Inflammatory macrophage treated with lipopolysaccharide for 1 hour (primary cell): ENCODE measurements around the gene CDYL.

Source experiments
- DNase-seq, 2 donors: peaks; one replicate each; pipeline ENCODE4 v3.0.0-alpha.2; 2020 to 2022

The CDYL gene

DNA sequence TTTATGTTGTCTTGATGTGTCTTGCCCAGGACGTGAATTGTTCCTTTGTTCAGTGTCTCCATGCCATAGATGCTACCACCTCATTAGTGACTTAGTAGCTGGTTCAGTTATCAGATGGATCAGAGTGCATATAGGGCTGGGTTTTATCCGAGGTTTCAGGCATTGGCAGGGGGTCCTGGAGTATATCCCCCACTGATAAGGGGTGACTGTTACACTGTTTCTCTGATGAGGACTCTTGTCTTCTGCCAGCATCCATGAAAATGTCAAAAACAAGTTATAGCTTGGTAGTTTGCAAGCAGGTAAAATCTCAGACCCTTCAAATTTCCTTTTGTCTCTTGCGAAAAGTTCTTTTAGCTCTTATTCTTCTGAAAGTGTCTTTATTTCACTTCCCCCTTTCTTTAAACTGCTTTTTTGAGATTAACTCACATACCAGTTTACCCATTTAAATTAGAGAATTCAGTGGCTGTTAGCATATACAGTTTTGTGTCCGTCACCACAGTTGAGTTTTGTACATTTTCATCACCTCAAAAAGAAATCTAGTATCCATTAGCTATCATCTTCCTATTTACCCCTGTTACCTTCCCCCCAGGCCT lies 109.2 kb downstream of the CDYL start:
- no peak for DNase-seq

DNA sequence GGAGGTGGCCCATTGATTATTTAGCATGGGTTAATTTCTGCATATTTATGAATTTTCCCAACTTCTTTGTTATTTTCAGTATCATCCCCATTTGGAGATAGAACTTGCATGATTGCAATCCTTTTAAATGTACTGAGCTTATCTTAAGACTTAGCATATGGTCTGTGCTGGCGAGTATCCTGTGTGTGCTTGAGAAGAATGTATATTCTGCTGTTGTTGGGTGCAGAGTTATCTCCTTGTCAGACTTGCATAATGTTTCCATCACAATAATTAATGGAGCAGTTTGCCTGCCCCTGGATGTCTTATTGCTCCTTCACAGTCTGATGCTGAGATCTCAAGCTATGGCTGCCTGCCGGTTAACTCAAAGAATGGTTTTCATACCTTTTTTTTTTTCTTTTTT lies 112.6 kb downstream of the CDYL start:
- DNase-seq: no peak

DNA sequence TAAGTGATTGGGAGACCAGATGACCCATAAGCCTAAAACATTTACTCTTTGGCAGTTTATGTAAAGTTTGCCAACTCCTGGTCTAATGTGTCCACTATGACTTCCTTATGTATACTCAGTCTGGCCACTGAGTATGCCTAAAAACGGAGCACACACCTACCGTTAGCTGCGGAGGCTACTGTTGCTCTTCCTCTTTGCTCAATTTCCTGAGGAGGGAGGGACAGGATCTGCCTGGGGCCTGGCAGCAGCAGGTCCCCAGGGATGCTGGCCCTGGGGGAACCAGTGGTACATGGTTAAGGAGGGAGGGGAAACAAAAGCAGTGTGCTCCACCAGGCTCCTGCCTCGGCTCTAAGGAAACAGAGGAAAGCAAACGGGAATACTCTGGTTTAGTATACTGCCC lies 113.5 kb downstream of the CDYL start:
- DNase-seq: peak in 1 of 2 donors; percentile 17

DNA sequence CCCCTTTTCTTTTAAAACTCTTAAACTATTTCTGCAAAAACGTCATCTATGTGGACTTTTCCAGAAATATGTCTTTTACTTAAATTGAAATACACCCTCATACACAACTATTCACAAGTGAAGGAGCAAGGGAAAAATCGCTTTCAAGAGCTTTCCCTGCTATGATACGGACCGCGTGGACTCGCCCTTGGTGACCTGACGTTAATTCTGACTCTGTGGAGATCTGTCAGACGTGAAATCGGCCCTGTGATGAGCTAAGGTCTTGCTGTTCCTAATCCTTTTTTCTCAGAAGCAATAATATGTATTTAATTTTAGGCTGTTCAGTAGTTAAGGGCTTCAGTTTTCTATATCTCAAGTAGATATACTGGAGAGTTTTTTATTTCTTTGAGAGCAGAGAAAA lies 114.0 kb downstream of the CDYL start:
- no peak for DNase-seq

DNA sequence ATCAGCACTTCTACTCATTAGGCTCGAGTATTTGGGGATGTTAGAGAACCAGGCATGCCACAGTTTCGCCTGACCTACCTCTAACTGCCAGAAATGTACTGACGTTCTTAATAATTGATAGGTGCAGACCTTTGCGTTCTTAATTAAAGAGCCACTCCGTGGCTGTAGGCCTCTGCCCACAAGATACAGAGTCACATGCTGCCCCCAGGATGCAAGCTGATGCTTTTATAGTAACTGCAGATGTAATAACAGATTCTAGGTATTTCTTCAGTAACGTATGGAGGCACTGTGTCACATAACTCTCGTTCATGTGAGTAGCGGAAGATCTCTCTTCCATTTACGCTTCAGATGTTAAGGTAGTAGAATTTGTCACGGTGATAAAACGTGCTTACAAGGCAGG lies 114.4 kb downstream of the CDYL start:
- DNase-seq: no peak

DNA sequence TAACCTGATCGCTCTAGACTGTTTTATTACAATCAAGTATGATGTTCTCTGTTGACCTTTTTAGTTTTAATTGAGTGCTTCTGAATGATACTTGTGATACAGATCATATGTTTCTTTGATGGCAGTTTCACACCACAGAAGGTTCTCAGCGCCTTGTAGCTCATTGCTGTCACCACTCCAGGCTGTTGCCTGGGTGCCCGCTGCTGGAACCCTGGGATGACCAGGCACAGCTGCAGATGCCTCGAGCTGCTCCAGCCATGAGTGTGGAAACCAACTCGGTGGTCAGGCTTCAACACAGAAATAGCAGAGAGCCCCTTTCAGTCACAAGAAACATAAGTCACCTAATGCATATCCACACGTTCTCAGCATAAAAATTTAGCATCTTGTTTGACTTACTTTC lies 114.9 kb downstream of the CDYL start:
- no peak for DNase-seq

DNA sequence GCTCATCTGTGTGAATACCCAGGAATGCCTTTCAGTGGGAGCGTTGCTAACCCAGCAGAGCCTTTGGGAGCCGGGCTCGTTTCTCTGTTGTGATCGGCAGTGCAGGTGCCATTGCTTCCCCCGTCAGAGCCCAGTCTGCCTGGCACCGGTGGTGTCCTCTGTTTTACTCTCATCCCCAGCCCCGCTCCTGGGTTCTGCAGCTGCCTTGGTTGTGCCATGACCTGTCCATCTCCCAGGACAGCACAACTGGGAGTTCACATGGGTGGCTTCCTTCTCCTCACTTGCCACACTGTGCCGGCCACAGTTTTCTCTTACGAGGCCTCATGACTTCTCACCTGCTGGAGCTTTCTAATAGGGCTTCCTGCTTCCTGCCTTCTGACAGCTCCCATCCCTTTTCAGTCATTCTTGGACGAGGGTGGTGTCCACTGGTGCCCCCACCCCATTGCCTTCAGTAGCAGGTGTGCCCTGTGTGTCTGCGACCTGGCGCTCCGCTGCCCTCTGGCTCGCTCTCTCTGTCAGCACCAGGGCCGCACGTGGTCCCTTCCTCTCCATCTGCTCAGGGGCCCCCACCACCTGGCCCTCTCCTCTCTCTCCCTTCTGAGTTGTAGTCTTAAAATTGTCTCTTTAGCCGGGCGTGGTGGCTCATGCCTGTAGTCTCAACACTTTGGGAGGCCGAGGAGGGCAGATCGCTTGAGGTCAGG lies 116.7 kb downstream of the CDYL start:
- DNase-seq: no peak

DNA sequence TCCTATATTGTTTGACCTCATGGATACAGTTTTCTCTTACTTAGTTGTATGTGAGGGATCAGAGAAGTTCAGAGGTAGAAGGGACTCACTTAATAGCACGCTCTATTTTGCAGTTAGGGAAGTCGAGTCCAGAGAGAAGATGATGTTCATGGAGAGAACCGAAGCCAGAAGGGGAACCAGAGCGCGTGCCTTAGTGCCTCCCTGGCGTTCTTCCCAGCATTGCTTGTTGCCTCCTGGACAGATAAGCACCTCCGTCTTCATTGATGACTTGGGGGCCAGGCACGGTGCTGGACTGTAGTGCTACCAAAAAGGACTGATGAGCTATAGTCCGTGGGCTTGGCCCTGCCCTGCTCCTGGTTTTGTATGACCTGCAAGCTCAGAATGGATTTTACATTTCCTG lies 117.8 kb downstream of the CDYL start:
- DNase-seq: no peak

DNA sequence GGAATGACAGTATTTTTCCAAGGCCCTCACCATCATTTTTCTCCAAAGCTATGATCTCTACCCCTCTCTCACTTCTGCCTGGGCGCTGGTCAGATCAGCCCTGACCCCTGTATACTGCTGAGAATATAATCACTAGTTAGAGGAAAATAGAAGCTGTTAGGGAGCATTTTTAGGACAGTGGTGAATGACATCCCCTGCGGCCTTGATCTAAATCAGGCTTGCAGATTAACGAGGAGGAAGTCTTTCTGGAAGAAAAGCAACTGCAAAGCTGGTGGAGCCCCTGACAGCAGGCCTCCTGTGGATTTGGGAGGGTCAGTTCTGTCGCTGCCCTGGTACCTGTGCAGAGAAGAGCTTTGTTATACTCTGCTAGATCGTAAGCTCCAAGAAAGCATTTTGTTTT lies 119.8 kb downstream of the CDYL start:
- DNase-seq: no peak

DNA sequence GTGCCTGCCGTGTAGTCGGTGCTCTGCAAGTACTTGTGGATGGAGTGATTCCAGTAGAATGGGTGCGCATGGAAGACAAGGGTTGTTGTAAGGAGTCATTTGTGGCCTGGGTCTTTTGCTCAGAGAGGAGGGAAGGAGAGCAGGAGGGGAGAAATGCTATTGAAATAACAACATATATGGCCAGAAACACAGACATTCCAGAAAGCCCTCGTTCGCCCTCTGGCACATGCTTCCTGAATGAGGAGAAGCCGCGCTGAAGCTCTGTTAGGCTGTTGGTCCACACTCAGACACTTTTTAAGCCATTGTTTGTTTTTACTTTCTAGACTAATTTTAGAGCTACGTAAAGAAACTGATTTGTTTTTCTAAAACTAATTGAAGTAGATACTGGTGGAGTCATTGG lies 120.2 kb downstream of the CDYL start:
- DNase-seq: no peak

DNA sequence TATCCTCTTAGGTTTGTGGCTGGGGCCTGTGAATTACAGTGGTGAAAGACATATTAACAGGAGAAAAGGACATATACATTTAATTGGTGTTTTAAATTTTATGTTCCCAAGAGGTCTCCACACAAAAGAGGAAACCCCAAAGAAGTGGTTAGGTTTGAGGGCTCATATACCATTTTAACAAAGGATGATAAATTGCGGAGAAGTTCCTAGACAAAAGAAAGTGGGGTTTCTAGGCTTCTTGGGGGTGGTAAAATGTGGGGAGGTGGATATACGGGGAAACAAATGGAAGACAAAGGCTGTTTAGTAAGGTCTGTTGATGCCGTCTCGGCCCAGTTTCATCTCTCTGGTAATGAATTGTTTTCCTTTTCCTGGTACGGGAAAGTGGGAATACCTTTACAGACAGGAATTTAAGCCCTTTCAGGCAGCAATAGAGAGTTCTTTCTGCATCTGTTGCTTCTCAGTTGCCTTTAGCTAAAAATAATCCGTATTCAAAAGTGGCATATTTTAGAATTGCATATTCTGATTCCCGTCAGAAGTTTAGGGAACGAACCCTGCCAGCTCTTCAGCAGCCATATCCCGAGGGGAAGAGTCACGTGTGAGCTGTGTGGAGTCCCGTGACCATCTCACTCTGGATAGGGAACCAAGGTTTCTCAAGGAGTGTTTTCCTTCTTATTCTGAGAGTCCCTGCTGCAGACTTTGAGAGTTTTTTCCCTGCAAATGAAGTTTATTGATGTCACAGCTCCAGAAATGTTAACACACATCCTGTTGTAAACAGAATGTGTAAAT lies 123.2 kb downstream of the CDYL start:
- no peak for DNase-seq

DNA sequence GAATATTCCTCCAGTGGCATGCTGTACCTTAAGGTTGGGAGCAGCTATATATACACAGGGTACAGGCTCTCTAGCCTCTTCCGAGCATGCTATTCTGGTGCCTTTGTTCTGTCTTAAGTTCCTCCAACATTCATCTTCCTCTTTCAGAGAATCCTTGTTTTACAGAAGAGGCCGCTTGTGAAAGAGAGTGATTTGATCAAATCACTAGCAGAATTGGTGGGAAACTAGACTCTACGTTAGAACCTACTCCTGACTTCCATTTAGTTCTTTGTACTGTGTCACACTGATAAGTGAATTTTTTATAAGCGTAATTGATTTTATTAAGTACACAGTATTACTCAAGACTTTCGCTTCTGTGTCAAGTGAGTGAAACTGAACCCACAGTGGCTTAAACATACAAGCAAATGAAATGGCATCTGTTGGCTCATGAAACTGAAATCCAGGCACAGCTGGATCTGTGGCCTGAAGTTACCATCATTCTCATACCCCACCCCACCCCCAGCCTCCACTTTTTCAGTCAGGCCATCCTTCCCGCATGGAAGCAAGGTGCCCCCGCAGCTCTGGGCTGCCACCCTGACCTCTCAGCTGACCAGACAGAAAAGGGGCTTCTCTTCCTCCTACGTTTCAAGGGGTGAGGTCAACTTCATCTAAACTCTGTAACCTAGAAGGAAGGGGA lies 125.3 kb downstream of the CDYL start:
- DNase-seq: peak; percentile 47 to 64

DNA sequence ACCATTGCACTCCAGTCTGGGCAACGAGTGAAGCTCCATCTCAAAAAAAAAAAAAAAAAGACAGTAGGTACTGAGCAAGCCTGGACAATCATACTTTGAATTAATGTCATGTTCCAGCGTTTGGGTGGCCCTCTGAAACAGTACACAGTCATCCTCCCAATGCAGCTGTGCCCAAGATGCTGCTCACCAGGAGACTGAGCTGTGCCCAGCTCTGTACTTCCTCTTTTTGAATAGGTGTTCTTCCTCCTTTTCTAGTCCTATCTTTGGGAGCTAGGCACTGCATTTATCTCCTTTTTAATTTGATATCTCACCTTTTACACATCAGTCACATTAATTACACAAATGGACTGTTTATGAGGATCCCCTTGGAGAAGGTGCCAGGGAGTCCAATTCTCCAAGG lies 126.2 kb downstream of the CDYL start:
- peak in 1 of 2 donors; percentile 12 for DNase-seq

DNA sequence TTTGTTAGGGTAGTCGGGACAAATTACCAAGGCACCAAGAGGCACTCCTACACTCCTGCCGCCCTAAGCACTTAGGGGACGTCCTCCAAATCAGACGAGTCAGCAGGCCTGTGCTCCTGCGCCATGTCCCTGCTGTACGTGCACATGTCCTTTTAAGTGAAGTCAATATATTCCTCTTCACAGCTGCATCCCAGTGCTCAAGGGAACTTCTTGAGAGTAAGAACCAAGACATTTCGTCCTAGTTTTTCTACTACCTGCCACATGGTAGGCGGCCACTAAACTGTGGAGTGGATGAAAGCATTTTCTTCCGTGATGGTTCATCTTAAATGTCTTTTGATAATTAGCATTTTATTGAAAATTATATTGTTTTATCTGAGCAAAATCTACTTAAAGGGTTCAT lies 126.9 kb downstream of the CDYL start:
- no peak for DNase-seq

DNA sequence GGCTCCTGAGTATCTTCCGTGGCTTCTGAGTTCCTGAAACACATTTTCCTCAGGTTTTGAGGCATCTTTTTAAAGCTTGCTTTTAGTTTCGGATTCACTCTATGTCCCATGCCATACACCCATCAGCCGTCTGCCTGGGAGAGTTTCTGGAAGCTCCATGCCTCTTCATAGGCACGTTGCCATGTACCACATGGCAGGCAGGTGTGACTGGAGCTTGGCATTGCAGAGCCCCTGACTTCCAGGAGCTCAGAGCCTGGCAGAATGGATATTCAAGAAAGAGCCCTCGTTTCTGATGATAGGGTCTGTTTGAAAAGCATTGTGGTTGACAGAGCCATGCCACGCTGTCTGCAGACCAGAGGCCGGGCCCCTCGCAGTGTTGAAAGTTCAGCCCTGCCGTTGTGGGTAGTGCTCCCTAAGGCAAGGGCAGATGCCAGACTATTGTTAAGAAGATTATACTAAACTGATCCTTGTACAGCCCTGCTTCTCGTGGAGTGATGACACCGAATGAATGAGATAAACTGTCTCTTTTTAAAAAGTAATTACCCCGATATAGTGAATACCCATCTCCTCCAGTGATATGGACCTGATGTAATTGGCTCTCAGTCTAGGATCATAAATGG lies 127.7 kb downstream of the CDYL start:
- no peak for DNase-seq

DNA sequence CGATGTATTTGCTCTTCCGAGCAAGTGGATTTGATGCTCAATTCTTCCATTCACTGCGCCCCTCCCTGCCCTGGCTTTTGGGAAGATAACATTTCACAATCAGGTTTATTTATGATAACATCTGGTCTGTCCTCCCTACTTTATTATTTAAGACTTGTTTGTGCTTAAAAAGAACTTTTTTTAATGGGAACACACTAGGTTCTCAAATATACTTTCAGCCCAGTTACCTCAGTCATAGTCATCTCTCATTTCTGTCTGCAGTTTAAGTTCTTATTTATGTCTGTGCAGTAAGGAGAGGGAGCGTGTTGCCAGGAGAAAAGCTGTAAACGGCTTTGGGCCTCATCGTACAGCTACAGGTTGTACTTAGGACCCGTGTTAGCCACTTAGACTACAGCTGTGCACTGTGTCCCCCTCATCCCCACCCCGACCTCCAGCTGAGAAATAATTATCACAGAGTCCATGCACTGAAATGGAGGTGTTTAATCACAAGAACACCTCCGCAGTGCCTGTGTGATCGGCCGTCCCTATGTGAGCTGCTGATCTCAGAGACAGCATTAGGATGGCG lies 128.3 kb downstream of the CDYL start:
- DNase-seq: no peak

DNA sequence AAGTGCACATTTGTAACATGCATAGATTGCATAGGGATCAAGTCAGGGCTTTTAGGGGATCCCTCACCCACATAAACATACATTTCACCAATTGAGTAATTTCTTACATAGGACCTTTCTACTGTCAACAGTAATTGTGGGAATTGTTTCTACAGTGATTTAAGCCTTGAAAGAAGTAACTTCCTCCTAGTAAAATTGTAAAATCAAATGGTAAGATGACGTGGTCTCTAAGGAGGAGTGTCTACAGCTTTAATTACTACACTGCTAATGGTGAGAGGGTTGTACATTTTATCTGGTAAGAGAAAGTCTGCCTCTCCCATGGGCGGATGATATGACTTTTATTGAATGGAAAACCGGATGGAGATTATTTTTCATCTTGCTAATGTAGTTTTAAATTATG lies 129.6 kb downstream of the CDYL start:
- DNase-seq: peak; percentile 73 to 87

DNA sequence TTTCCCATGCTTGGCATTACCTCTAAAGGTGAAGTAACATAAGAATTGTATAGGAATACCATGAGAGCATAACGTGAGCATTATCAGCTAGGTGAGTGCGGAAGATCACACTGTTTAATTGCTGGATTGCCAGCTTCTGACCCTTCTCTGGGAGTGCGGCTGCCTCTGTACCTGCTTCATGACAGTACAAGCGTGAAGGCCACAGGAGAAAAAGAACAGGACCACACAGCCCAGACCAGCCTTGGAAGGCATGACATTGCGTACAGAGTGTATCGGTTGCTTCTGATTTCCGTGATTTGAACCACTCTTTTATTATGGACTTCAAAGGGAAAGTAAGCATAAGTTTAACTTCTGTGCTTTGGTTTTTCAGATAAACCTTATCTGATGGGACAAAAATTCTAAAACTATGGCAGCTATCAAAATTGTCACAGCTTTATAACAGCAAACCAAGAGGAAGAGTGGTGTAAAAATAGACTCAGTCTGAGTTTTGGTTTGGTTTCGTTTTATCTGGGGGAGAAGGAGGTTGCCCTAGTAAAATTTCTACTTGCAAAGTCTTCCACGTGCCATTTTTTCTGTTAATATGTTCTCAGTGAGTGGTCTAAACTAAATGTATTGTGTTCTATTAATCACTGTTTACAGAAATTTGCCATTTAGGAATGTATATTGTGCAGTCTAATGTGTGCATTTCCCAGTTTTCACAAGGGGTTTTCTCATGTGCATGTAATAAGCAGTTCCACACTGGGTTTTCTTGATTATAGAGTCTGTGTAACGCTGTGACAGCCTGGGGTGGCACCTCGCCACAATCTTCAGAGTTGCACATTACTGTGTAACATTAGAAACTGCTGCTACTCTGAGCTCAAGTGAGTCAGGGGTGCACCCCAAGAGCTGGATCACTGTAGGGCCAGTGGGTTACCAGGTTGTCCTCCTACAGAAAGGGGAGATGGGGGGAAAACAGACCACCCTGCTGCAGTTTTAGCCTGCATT lies 130.4 kb downstream of the CDYL start:
- DNase-seq: peak; percentile 78 to 90

DNA sequence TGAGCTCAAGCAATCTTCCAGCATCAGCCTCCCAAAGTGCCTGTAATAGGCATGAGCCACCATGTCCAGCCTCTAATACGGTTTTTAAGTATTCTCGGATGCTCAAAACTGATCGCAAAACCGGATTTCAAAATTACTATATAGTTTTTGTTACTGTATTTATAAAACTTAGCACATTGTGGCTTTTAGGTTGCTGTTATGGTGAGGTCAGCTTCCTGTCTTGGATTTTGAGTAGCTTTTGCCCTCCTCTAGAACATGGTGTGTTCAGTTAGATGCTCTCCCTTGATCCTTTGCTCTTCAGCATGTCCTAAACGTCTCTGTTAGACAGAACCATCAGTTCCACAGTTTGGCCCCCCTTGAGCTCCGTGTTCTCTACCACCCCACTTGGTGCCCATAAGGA lies 131.4 kb downstream of the CDYL start:
- no peak for DNase-seq

DNA sequence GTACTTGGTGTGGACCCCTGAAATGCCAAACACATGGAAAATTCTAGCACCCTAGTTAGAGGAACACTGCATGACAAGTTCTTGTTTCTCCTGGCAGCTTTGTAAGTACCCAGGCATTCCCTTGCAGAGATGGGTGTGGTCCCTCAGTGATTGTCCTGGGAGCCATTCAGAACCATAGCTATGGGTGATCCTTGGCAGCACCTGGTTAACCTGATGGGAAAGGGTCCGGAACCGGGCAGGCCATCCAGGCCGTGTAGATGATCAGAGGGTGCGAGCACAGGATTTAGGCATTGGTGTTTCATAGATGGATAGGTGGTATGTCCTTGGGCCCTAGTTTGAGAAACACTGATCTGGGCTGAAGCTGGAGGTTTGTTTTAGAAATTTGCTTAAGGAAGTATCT lies 131.9 kb downstream of the CDYL start:
- no peak for DNase-seq

DNA sequence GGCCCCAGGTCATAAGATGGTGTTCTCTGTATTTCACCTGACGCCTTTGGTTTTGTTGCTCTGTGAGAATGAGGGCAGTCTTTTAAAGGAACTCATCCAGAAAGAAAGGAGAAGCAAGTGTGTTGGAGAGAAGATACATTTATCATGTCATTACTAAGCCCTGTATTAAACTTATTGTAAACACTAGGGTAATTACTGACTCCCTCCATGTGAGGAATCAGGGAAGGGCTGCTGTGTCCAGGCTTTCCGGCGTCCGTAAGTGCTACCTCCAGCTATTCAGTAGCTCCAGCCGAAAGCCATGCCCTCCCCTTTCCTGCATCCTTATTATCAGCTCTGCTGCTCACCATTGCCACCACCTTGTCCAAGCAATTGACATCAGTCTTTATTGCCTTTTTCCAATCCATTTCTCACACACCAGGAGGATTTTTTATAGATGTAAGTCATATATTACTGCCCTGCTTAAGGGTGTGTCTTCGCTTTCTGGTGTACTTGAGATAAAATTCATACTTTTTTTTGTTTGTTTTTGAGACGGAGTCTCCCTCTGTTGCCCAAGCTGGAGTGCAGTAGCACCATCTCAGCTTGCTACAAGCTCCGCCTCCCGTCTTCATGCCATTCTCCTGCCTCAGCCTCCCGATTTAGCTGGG lies 133.0 kb downstream of the CDYL start:
- DNase-seq: no peak
